Mucosa of descending colon (tissue), 3 donors: ENCODE data around the gene PEMT. TPM values are rescaled to one million over a fixed set of nuclear protein-coding genes. Genes with fewer than 3 reads are reported as not detected.
A peak's percentile ranks its signal among the peaks of the same experiment; 100 is the strongest.
"Not testable (repeated sequence)": the region's sequence is repeated elsewhere in the genome, so short reads cannot be mapped to it uniquely, and the experiment has no call there.

ENCODE experiments used
- ATAC-seq: fragments of 200-7000 bp; cut with Tn5 transposase; one replicate; pipeline ENCODE4 v1.9.1; 2020; ENCODE audit warnings: mild to moderate bottlenecking, moderate library complexity
- DNase-seq, 3 donors: peaks; one replicate each; pipeline ENCODE4 v3.0.0-alpha.2; 2020
- H3K36me3 ChIP-seq: fragments of 200-600 bp; one replicate; pipeline ENCODE4 v1.8.0; 2021; ENCODE audit warnings: low read depth, mild to moderate bottlenecking
- H3K4me1 ChIP-seq: fragments of 200-600 bp; one replicate; pipeline ENCODE4 v1.8.0; 2021; ENCODE audit warnings: low read depth, mild to moderate bottlenecking
- H3K4me3 ChIP-seq: fragments of 200-600 bp; one replicate; pipeline ENCODE4 v1.8.0; 2021; ENCODE audit warnings: mild to moderate bottlenecking
- H3K9me3 ChIP-seq: fragments of 200-600 bp; one replicate; pipeline ENCODE4 v1.8.0; 2021; ENCODE audit warnings: mild to moderate bottlenecking
- intact Hi-C, 2 donors: fragments of 100-400 bp; cut with DNase I in 1 of 2; cut with micrococcal nuclease in 1 of 2; formaldehyde crosslinking; loops; one replicate each; pipeline versions ENCODE4 v1.11.0 to v1.11.1; 2022; cut with DNase I, micrococcal nuclease
- total RNA-seq, 3 donors: library from RNA; stranded (reverse); fragmentation: NEBNext Ultra II Directional in 2 of 3; extraction: Animal tissue kit (Norgen Biotek cat#: 25700) in 2 of 3; gene quantifications; one replicate each; pipeline versions ENCODE4 v1.2.1 to v1.2.4, GENCODE V29; 2021 to 2023
- TF ChIP-seq, protein P1 (sequence below): fragments of 200-600 bp; IDR thresholded peaks from one replicate; pipeline ENCODE4 v1.8.0; 2022; ENCODE audit warnings: antibody characterized with exemption, mild to moderate bottlenecking
- donor health status: DM: no; HTN: no; CAD: no; lungs with moderate emphysema.
- donor health status: DM: no; HTN: no; CAD: no.
- donor health status: DM: no; HTN: yes; CAD: no.

PEMT gene
- total RNA-seq, 3 donors from 2014 or later: 15.4 to 18.3 (median 16.1) TPM

GRCh38 chr17:17469358-17469757 lies 122.2 kb downstream of the PEMT start:
- Histone ChIP-seq H3K36me3 (no peaks in the 10 kb centered on the region), H3K9me3 (no peaks in the 10 kb centered on the region), H3K4me3 (no peak overlapping the region), H3K4me1 (peaks cover 11% of the 10 kb centered on the region)
- DNase-seq (no peak), ATAC-seq (no peak)
- intact Hi-C loops: no loop called here
- TF ChIP-seq, protein P1, sequence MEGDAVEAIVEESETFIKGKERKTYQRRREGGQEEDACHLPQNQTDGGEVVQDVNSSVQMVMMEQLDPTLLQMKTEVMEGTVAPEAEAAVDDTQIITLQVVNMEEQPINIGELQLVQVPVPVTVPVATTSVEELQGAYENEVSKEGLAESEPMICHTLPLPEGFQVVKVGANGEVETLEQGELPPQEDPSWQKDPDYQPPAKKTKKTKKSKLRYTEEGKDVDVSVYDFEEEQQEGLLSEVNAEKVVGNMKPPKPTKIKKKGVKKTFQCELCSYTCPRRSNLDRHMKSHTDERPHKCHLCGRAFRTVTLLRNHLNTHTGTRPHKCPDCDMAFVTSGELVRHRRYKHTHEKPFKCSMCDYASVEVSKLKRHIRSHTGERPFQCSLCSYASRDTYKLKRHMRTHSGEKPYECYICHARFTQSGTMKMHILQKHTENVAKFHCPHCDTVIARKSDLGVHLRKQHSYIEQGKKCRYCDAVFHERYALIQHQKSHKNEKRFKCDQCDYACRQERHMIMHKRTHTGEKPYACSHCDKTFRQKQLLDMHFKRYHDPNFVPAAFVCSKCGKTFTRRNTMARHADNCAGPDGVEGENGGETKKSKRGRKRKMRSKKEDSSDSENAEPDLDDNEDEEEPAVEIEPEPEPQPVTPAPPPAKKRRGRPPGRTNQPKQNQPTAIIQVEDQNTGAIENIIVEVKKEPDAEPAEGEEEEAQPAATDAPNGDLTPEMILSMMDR: no peak

DNA sequence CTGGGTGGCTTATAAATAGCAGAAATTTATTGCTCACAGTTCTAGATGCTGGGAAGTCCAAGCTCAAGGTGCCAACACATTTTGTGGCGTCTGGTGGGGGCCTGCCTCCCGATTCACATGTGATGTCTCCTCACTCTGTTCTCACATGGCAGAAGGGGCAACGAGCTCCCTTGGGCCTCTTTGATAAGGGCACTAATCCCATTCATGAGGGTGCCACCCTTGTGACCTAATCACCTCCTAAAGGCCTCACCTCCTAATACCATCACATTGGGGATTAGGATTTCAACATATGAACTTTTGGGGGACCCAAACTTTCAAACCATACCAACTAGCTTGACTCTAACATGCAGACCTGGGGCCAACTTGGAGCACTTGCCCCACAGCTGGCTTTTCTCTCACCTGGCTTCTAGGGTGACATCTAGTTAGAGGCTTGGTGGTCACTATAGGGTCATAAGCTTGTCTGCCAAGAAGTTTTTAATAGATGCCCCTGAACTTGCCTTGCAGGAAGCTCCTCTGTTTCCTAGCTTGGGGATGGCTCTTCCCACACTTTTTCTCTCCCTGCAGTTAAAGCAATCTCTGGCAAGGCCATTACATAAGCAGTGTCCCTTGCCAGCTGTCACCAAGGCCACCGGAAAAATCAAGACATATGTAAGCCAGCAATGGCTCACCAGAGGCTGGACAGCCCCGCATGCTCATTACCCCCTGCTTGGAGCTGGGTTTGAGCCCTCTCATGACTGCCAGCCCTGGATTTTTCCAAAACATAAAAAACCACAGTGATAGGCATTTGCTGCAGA lies 123.1 kb downstream of the PEMT start:
- no peaks in the 10 kb centered on the region for H3K36me3 ChIP-seq
- TF ChIP-seq, protein P1: no peak
- H3K4me3 ChIP-seq: no peak overlapping the region
- intact Hi-C loops: no loop called here
- peaks cover 11% of the 10 kb centered on the region for H3K4me1 ChIP-seq
- H3K9me3 ChIP-seq: no peaks in the 10 kb centered on the region
- DNase-seq: peak in 1 of 3 donors; percentile 38
- ATAC-seq: peak; percentile 20

DNA sequence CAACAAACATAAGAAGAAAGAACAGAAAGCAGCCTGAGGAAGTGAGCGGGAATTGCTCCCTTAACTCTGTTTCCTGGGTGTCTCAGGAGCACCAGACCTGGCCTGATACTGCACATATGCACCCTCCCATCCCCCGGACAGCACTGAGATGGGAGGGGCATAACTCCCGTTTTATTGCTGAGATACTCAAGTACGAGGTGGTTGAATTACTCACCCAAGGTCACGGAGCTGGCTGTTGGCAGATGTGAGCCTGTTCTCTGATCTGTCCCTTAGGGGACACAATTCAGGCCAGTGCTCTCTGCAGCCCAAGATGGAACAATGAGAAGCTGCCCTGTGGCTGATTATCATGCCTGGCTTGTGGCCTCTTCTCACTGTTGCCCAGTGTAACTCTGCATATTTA lies 123.8 kb downstream of the PEMT start:
- peak in 2 of 3 donors; percentile 68 to 80 for DNase-seq

GRCh38 chr17:17467016-17467415 lies 124.5 kb downstream of the PEMT start:
- ATAC-seq: no peak
- TF ChIP-seq, protein P1: no peak
- no peak overlapping the region for H3K4me3 ChIP-seq
- no peak for DNase-seq
- peaks cover 16% of the 10 kb centered on the region for H3K4me1 ChIP-seq
- no peaks in the 10 kb centered on the region for H3K9me3 ChIP-seq
- intact Hi-C loops: no loop called here
- H3K36me3 ChIP-seq: no peaks in the 10 kb centered on the region

More for the DNA sequence above, 123.8 kb downstream of the PEMT start:
- Histone ChIP-seq H3K36me3 (no peaks in the 10 kb centered on the region), H3K4me1 (peaks cover 11% of the 10 kb centered on the region), H3K4me3 (no peak overlapping the region), H3K9me3 (no peaks in the 10 kb centered on the region)
- ATAC-seq: peak; percentile 98
- intact Hi-C loops: no loop called here
- TF ChIP-seq, protein P1: no peak

DNA sequence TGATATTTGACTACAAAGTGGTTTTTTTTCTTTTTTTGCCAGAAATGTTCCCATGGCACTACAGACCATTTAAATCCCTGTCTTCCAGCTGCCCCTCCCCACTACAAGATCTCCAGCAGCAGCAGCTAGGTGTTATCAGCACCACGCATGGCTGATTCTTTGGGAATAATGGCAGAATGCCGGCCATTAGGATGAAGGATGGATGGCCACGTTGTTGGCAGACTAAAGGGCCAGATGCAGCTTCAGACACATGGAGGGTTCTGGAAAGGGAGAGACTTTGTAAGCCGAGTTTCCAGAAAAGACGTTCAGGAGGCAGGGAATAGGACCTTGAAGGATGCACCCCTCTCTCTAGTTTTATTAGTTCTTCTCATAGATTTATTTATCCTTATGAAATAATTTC lies 125.0 kb downstream of the PEMT start:
- Histone ChIP-seq H3K36me3 (no peaks in the 10 kb centered on the region), H3K9me3 (no peaks in the 10 kb centered on the region), H3K4me1 (peaks cover 17% of the 10 kb centered on the region), H3K4me3 (no peak overlapping the region)
- intact Hi-C loops: no loop called here
- no peak for ATAC-seq
- DNase-seq: no peak
- TF ChIP-seq, protein P1: no peak

DNA sequence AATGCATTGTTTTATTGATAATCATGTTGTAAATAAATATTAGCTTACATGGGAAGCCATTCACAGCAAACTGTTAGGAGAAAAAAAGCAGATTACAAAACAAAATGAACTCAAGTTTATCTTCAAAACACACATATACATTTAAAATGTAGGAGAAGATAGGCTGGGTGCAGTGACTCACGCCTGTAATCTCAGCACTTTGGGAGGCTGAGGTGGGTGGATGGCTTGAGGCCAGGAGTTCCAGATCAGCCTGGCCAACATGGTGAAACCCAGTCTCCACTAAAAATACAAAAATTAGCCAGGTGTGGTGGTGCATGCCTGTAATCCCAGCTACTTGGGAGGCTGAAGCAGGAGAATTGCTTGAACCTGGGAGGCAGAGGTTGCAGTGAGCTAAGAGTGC lies 125.6 kb downstream of the PEMT start:
- ATAC-seq, intact Hi-C loops: not testable (repeated sequence)

More for the DNA sequence above, 125.6 kb downstream of the PEMT start:
- H3K36me3 ChIP-seq, H3K9me3 ChIP-seq, DNase-seq, H3K4me3 ChIP-seq: not testable (repeated sequence)
- H3K4me1 ChIP-seq: peaks cover 17% of the 10 kb centered on the region
